ENCODE measurements around the gene TBX21. TPM values are rescaled to one million over a fixed set of nuclear protein-coding genes. Genes with fewer than 3 reads are reported as not detected.

TBX21 gene
- total and polyA plus RNA-seq, 10 of the 15 experiments (the other 5 are each of a cell fraction or from before 2014, with no cell fraction given), result 0.63 to 9.6 (median 5.0) TPM

GRCh38 chr17:47733674-47734410 is 806 bp downstream of the TBX21 start (continued):
- no peak for TF ChIP-seq CTCF (IDR thresholded peaks at IDR 0.05 in 2 of 3, conservative IDR thresholded peaks at IDR 0.05 in 1 of 3; ENCODE audit: control insufficient read depth in 2 of 3, extremely low read depth in 1 of 3, insufficient read depth in 1 of 3, low read depth in 3 of 3, low read length in 3 of 3)
- peak; percentile 31; the same call in 1 of the 2 replicates for TF ChIP-seq CHD1 (IDR thresholded peaks at IDR 0.05; ENCODE audit: low read depth, low read length)
- no peak for TF ChIP-seq JUNB (IDR thresholded peaks at IDR 0.05)
- no peak for TF ChIP-seq JUND (IDR thresholded peaks at IDR 0.05; ENCODE audit: low read depth, low read length)
- no peak for TF ChIP-seq NFYB (IDR thresholded peaks at IDR 0.05; ENCODE audit: insufficient read depth, low read depth, low read length)
- TF ChIP-seq BRCA1 (IDR thresholded peaks at IDR 0.05; ENCODE audit: low read depth, low read length), result no peak
- no peak for TF ChIP-seq ZNF24 (IDR thresholded peaks at IDR 0.05)
- no peak for TF ChIP-seq SP1 (IDR thresholded peaks at IDR 0.05; ENCODE audit: low read depth, low read length)
- TF ChIP-seq CBX3 (IDR thresholded peaks at IDR 0.05; ENCODE audit: borderline replicate concordance, low read depth), result no peak
- TF ChIP-seq KLF5 (IDR thresholded peaks at IDR 0.05; ENCODE audit: partially characterized antibody), result no peak
- TF ChIP-seq SIX5 (IDR thresholded peaks at IDR 0.05; ENCODE audit: low read depth, low read length, severe bottlenecking), result no peak
- TF ChIP-seq RBBP5 (conservative IDR thresholded peaks at IDR 0.05), result no peak
- TF ChIP-seq FOXM1 (IDR thresholded peaks at IDR 0.05; ENCODE audit: low read depth, low read length), result no peak
- no peak for TF ChIP-seq TCF12 (IDR thresholded peaks at IDR 0.05; ENCODE audit: low read depth, low read length)
- TF ChIP-seq ASH2L (IDR thresholded peaks at IDR 0.05; ENCODE audit: borderline replicate concordance, low read depth), result no peak
- no peak for TF ChIP-seq HDAC6 (IDR thresholded peaks at IDR 0.05; ENCODE audit: unreplicated experiment)
- no peak for TF ChIP-seq TCF7 (IDR thresholded peaks at IDR 0.05; ENCODE audit: borderline replicate concordance)
- TF ChIP-seq KAT2A (conservative IDR thresholded peaks at IDR 0.05; ENCODE audit: control insufficient read depth, low read depth, low read length), result no peak
- peak; percentile 54; the same call in 1 of the 2 replicates for TF ChIP-seq IKZF1 (conservative IDR thresholded peaks at IDR 0.05)
- TF ChIP-seq LARP7 (IDR thresholded peaks at IDR 0.05), result peak; percentile 4; the same call in 1 of the 2 replicates
- no peak for TF ChIP-seq CREB1 (IDR thresholded peaks at IDR 0.05; ENCODE audit: low read depth)
- TF ChIP-seq YBX1 (IDR thresholded peaks at IDR 0.05), result no peak
- TF ChIP-seq ZNF622 (IDR thresholded peaks at IDR 0.05), result no peak
- no peak for TF ChIP-seq USF2 (IDR thresholded peaks at IDR 0.05; ENCODE audit: borderline replicate concordance, low read depth, low read length)
- TF ChIP-seq NR2C2 (IDR thresholded peaks at IDR 0.05; ENCODE audit: borderline replicate concordance, control insufficient read depth, insufficient read length, low read depth), result no peak
- TF ChIP-seq E2F4 (IDR thresholded peaks at IDR 0.05; ENCODE audit: low read depth, low read length), result no peak

Data from GM12878 (cell line).